Hematopoietic multipotent progenitor cell (in vitro differentiated cells): ENCODE results near the gene MUC20. TPM values are rescaled to one million over a fixed set of nuclear protein-coding genes. Genes with fewer than 3 reads are reported as not detected.

ENCODE experiments used
- DNase-seq, 3 donors: peaks; one replicate each; pipeline ENCODE4 v3.0.0-alpha.2; 2011 to 2015; ENCODE audit warnings: low read depth in 2 of 3, low spot score in 2 of 3
- total RNA-seq: library from RNA; depleted of rRNA; stranded (reverse); fragments of >200 nt; gene quantifications from one replicate; pipeline ENCODE4 v1.2.3, GENCODE V29; 2012

MUC20 gene
- total RNA-seq, 1 donor: 4.6 TPM

GRCh38 chr3:195754141-195754540, 33.4 kb downstream of the MUC20 start:
- DNase-seq: no peak

GRCh38 chr3:195754906-195755305, 34.1 kb downstream of the MUC20 start:
- no peak for DNase-seq

GRCh38 chr3:195755391-195755790, 34.6 kb downstream of the MUC20 start:
- no peak for DNase-seq

GRCh38 chr3:195755791-195756676, 35.3 kb downstream of the MUC20 start:
- DNase-seq: peak in 1 of 3 donors; percentile 57

GRCh38 chr3:195757438-195757770, 36.6 kb downstream of the MUC20 start:
- no peak for DNase-seq

GRCh38 chr3:195757827-195758226, 37.0 kb downstream of the MUC20 start:
- DNase-seq: no peak

GRCh38 chr3:195758721-195759353, 38.1 kb downstream of the MUC20 start:
- DNase-seq: no peak

GRCh38 chr3:195760345-195761122, 39.8 kb downstream of the MUC20 start:
- no peak for DNase-seq

GRCh38 chr3:195761123-195761566, 40.4 kb downstream of the MUC20 start:
- DNase-seq: no peak

- no peak for DNase-seq
These were observed 40.9 kb downstream of the MUC20 start for GRCh38 chr3:195761567-195762248.

- no peak for DNase-seq
These were observed 41.4 kb downstream of the MUC20 start for GRCh38 chr3:195762249-195762585.

- no peak for DNase-seq
These were observed 41.8 kb downstream of the MUC20 start for GRCh38 chr3:195762611-195763010.

- no peak for DNase-seq
These were observed 42.5 kb downstream of the MUC20 start for GRCh38 chr3:195763076-195763830.

- no peak for DNase-seq
These were observed 43.4 kb downstream of the MUC20 start for GRCh38 chr3:195763843-195764825.

GRCh38 chr3:195764961-195765706, 44.4 kb downstream of the MUC20 start:
- no peak for DNase-seq

- no peak for DNase-seq
These were observed 45.9 kb downstream of the MUC20 start for GRCh38 chr3:195766671-195767070.

GRCh38 chr3:195767792-195768191, 47.0 kb downstream of the MUC20 start:
- no peak for DNase-seq

- DNase-seq: no peak
These were observed 47.6 kb downstream of the MUC20 start for GRCh38 chr3:195768414-195768813.
